ENCODE measurements around the gene BST2.

GRCh38 chr19:17435218-17435617 is 29.8 kb upstream of the BST2 start:
- no peak for TF ChIP-seq TBL1XR1 (IDR thresholded peaks at IDR 0.05; ENCODE audit: low read length in 2 of 2)
- TF ChIP-seq EZH2 (IDR thresholded peaks at IDR 0.05; ENCODE audit: borderline replicate concordance, low read depth, low read length): no peak
- no peak for TF ChIP-seq MYC (IDR thresholded peaks at IDR 0.05; ENCODE audit: low read depth, low read length)
- TF ChIP-seq MYC (CRISPR knock-in tag; IDR thresholded peaks at IDR 0.05; ENCODE audit: borderline replicate concordance, low read depth): no peak
- no peak for TF ChIP-seq ZNF512 (tag; IDR thresholded peaks at IDR 0.05)
- TF ChIP-seq ZBTB43 (CRISPR knock-in tag; IDR thresholded peaks at IDR 0.05): no peak
- no peak for TF ChIP-seq E2F1 (CRISPR knock-in tag; IDR thresholded peaks at IDR 0.05)
- no peak for TF ChIP-seq POLR2A (conservative IDR thresholded peaks at IDR 0.05)
- TF ChIP-seq ZFP36 (IDR thresholded peaks at IDR 0.05; ENCODE audit: low read depth, low read length, partially characterized antibody): no peak
- no peak for TF ChIP-seq MAFK (IDR thresholded peaks at IDR 0.05; ENCODE audit: low read length)
- TF ChIP-seq STAT6 (CRISPR knock-in tag; IDR thresholded peaks at IDR 0.05): no peak
- no peak for TF ChIP-seq SMAD3 (CRISPR knock-in tag; conservative IDR thresholded peaks at IDR 0.05)
- TF ChIP-seq CEBPZ (IDR thresholded peaks at IDR 0.05; ENCODE audit: borderline replicate concordance, low read depth, low read length): no peak
- TF ChIP-seq PHTF2 (CRISPR knock-in tag; IDR thresholded peaks at IDR 0.05): no peak
- TF ChIP-seq CREB5 (CRISPR knock-in tag; IDR thresholded peaks at IDR 0.05): no peak
